ENCODE measurements around the gene LHX4. TPM values are rescaled to one million over a fixed set of nuclear protein-coding genes. Genes with fewer than 3 reads are reported as not detected.

The LHX4 gene
- total RNA-seq, 3 donors from 2014 or later: 0.41 to 2.5 (median 0.89) TPM

DNA sequence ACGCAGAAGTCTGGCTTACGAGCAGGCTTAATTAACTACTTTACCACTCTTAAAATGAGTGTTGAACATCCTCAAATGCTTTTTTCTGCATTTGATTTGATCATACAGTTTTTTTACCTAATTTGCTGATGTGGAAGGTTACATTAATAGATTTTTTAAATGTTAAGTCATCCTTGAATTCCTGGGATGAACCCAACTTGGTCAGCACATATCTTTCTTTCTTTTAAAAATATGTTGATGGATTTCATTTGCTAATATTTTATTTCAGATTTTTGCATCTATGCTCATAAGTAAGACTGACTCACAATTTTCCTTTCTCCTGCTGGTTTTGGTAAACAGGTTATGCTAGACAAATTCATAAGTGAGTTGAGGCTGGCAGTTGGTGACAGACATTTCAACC lies 82.9 kb downstream of the LHX4 start:
- no peak for DNase-seq

GRCh38 chr1:180327089-180327488 lies 97.0 kb downstream of the LHX4 start:
- DNase-seq: no peak
- ATAC-seq: no peak
- no peaks in the 10 kb centered on the region for H3K36me3 ChIP-seq (ENCODE audit: low read depth)
- no peaks in the 10 kb centered on the region for H3K4me1 ChIP-seq (ENCODE audit: low read depth)
- intact Hi-C loops (cut with DNase I, micrococcal nuclease): no loop called here
- H3K4me3 ChIP-seq: no peak overlapping the region
- H3K9me3 ChIP-seq: no peaks in the 10 kb centered on the region
- no peak for TF ChIP-seq CTCF (IDR thresholded peaks at IDR 0.05)

More for the DNA sequence above, 82.9 kb downstream of the LHX4 start:
- no peak for TF ChIP-seq CTCF (IDR thresholded peaks at IDR 0.05)
- H3K36me3 ChIP-seq (ENCODE audit: low read depth): no peaks in the 10 kb centered on the region
- no peak overlapping the region for H3K4me3 ChIP-seq
- ATAC-seq: no peak
- intact Hi-C loops (cut with DNase I, micrococcal nuclease): no loop called here
- H3K9me3 ChIP-seq: no peaks in the 10 kb centered on the region
- no peaks in the 10 kb centered on the region for H3K4me1 ChIP-seq (ENCODE audit: low read depth)

Other genes starting within 250 kb of the LHX4 start
- gene QSOX1, start 75.4 kb upstream of the LHX4 start, total RNA-seq: 100 to 1,000 TPM in 2 of 3 donors, 10 to 100 TPM in 1; 96.4 to 260 (median 185) TPM